NCI-H1417 treated with DMSO at 0.1 percent for 48 hours (cell line): Measurements from ENCODE around the gene D2HGDH.
"Not testable (repeated sequence)": the region's sequence is repeated elsewhere in the genome, so short reads cannot be mapped to it uniquely, and the experiment has no call there.

Source experiments
- DNase-seq: peaks from one replicate; lab custom pipeline; 2025; lab: John Stamatoyannopoulos, UW

Gene D2HGDH

DNA sequence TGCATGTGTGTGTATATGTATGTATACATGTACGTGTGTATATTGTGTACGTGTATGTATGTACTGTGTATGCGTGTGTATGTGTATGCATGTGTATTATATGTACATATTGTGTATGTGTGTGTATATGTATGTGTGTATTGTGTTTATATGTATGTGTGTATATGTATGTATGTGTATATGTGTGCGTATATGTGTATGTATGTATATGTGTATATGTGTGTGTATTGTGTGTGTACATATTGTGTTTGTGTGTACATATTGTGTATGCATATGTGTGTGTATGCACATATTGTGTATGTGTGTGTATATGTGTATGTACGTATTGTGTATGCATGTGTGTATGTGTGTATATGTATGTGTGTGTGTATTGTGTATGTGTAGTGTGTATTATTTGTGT lies 59.0 kb downstream of the D2HGDH start:
- DNase-seq: no peak

DNA sequence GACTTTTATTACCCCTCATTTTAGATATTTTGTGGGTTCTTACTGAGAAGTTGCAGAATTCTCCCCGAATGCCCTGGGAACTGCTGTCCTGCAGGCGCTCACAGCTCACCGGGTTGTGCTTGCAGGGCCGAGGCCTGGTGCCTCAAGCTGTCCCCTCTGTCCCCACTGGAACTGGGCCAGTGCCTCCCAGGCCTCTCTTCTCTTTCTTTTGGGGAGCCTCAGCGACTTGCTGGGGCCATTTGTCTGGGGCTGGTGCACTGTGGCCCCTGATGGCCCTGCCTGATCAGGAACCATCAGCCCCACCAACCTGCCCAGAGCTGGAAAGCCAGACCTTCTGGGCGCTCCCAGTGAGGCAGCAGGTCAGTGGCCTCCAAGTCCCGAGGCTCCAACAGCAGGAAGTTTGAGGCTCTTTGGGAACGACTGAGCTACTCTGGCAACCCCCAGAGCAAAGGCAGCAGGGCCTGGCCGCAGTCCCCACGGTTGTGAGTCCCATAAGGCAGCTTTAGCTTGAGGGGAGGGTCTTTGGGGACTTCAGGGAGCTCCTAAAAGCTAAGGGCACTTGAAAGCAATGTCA lies 59.9 kb downstream of the D2HGDH start:
- DNase-seq: no peak

DNA sequence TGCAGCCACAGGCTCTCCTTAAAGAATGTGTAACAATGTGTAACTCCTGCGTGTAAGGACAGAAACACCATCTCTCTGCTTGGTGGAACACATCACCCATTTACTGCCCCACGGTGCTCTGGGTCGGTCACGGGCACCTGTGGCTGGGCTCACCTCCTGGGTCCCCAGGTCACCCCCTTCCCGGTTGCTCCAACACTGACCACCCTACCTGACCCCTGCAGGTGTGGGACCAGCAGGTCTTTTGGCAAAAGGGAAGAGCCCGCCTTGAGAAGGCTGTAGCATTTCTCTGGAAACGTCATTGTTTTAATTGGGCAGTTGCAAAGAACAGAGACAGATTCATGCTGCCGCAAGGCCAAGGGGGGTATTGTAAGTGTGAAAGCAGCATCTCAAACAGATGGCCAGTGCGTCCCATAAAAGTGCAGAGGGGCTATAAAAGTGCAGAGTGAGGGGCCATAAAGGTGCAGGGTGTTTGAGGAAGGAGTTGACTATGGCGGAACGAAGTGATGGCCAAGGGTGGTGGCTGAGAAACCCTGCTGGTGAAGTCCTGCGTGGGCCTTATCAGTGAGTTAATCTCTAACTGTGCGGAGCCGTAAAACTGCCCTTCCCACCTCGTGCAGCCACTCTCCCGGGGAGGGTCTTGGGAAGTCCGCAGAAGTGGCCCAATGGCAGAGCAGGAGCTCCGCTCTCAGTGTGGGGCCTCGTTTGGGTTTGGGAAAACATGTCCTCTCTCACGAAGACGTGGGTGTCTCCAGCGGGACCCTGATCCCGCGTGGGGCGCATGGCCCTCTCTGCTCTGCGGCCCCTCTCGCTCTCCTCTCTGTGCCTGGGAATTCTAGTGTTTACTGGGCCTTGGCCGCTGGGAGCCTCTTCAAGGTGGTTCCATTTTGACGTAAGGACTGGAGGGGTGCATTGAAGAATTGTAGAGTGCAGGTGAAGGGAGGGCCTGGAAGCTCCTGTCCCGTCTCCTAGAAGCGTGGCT lies 60.9 kb downstream of the D2HGDH start:
- DNase-seq: no peak

DNA sequence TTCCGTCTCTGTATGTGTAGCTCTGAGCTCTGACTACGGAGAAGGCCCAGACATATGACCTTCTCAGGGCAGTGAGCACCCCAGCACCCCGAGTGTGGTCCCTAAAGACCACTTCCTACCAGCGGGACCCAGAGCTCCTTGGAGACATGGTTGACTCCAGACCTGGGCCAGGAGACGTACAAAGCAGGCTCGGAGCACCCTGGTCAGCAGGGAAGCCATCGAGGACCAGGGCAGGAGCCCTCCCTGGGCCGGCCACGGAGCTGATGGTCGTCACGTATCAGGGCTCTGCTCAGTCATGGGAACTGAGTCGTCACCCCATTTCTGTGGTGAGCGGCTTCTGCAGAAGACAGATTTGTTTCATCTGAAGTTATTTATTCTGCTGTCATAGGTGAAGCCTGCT lies 61.8 kb downstream of the D2HGDH start:
- no peak for DNase-seq

DNA sequence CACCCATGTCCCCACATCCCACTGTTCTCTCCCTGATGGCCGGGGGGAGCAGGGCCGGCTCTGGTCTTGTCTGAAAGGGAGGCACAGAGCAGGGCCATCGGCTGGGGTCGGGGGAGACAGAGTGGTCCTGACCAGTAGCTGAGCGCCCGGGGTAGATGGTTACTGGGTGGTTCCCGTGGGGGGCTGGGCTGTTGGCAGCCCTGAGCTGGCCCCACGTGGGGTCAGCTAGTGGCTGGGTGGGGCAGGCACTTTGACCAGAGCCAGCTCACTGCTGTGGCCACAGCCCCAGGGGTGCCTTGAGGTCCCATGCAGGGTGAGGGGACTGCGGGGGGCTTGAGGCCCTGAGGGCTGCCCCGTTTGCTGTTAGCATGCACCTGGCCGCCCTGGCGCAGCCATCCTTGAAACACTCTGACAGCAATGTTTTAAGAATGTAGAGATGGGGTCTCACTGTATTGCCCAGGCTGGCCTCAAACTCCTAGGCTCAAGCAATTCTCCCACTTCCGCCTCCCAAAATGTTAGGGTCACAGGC lies 62.2 kb downstream of the D2HGDH start:
- DNase-seq: no peak

DNA sequence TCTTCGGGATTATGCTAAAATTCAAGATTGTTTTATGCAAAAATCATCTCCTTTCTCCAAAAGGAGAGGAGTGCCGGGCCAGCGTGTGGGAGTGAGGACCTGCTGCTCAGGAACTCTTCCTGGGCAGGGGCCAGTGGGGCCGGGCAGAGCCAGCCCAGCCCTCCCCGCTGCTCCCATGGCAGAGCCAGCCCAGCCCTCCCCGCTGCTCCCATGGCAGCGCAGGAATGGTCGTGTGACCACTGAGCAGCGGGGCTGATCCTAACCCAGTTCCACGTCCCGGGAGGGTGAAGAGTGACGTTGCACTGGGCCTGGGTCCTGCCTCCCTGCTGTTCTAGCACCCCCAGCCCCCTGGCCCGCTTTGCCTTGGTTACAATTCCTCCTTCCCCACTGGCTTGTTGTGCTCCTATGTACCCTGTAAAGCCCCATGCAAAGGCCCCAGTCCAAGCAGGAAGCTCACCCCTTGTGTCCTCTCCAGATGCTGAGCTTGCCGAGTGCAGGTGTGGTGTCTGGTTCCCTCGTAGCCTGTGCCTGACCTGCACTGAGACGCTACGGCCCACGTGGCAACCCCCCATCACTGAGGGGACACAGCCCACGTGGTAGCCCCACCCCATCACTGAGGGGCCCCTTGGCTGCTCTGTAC lies 63.1 kb downstream of the D2HGDH start:
- no peak for DNase-seq

DNA sequence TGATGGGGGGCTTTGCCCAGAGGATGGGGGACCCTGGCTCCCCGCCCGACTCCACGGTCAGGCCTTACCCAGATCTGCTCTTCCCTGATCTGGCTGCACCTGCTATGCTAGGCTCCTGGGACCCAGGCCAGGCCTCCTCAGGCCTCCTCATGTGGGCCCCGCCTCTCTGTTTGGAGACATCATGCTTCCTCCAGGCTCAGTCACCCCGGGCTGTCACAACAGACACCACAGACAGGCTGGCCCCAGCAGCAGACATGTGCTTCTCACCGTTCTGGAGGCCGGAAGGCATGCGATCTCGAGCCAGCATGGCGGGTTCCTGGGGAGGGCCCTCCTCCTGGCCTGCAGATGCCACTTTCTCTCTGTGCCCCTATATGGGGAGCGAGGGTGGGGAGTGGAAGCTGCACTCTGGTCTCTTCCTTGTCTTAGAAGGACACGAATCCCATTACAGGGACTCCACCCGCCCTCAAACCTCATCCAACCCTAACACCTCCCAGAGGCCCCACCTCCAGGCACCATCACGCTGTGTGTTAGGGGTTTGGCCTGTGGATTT lies 63.7 kb downstream of the D2HGDH start:
- DNase-seq: no peak

DNA sequence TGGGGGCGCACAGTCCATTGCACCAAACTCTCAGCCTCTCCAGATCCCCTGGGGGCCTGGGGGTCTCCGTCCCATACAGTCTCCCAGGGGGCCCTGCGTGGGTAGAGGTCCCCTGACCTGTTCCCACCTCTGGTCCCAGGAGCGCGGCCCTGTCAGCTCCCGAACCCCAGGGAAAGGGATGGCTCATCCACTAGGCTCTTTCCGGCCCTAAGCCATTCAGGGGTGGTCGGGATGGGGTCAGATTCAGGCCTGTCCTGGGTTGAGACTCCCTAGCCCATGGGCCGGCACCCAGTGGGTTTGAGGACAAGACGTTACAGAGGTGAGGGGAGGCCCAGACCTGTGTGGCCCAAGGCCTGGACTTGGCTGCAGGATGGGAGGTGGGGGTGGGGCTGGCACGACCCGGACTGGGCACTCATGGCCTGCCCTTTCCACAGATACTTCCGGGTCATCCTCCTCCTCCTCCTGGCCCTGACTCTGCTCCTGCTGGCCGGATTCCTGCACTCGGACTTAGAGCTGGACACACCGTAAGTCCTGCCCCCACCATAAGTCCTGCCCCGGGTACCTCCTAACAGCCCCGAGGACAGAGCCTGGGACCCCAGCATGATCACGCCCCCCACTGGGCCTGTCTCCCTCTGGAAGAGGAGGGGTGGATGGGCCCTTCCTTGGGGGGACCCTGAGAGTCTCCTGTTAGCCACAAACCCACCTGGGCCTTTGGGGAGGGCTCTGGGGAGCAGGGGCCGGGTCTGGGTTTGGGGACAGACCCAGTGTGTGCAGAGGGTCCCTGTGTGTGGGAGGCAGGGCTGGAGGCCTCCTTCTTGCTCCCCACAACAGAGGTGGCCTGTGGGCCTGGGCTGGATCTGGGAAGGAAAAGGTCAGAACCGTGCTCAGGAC lies 64.4 kb downstream of the D2HGDH start:
- no peak for DNase-seq

DNA sequence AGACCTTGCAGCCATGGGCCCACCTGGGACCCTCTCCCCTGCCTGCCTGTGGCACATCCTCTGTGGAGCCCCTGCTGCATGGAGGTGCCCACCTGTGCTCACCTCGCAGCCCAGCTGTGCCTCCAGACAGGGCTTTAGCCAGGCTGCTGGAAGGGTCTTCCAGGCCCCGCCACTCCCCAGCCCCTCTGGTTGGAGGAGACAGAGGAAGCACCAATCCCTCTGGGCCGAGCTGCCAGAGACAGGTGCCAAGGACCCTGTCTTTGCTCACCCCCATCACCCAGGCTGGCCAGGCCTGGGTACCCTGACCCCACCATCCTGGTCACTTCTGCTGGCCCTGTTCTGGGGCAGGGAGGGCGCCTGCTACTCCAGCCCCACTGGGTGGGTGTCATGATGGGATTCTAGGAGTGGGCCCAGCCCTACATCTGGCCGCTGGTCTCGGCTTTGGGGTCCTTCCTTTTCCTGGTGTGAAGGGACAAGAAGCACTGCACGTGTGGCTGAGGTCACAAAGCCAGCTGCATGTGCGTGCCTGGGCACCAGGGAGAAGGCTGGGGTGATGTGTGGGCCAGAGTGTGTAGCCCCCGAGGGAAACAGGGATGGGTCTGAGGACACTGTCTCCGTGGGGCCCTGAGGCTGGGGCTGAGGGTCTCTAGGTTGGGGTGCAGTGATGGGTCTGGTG lies 65.2 kb downstream of the D2HGDH start:
- no peak for DNase-seq

DNA sequence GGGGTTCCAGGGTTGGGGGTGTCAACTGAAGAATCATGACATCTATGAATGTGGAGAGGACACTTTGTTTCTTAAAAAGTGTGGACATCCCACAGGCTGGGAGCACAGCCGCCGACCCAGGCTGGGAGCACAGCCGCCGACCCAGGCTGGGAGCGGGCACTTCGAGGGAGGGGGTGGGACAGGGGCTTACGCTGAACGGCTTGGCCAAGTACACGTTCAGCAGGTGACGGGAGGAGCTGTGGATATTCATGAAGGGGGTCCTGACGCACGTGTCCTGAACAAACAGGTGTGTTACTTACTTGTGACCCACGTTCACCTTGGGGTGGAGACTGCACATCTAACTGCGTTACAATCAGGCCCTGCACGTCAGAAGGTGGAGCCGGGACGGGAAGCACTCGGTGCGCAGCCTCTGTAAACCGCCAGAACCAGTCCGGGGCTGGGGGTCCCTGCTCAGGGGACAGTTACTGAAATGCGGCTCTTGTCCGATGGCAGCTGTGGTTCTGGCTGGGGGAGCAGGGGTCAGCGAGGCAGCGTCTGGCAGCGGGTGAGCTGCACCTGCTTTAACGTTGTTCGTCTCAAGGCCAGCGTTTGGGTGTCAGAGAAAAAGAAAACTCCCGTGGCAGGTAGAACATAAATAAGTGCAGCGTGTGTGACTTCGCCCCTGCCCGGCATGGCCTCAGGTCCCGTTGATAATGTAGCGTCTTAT lies 65.9 kb downstream of the D2HGDH start:
- DNase-seq: not testable (repeated sequence)

DNA sequence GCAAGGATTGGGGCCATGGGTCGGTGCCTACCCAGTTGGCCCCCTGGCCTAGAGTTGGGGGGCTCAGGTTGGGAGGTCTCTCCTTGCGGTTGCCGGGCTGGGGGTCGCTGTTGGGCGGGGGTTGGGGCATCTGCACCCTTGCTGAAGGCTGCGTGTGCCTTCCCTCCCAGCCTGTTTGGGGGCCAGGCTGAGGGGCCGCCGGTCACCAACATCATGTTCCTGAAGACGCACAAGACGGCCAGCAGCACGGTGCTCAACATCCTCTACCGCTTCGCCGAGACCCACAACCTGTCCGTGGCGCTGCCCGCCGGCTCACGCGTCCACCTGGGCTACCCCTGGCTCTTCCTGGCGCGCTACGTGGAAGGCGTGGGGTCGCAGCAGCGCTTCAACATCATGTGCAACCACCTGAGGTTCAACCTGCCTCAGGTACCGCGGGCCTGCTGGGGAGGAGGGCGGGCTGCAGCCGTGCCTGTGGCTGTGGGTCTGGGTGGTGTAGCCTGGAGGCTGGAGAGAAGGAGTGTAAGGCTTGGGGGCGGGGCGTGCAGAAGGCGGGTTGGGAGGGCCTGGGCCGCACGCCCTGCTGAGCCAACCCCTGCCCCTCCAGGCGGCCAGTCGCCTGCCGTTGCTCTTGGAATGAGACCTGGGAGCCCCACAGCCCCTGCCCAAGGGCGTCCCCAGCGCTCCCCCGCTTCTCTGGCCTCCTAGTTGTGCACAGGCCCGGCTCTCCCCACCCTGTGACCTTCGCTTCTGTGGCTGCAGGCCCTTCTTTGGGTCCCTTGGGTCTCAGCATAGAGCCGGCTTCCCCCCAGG lies 67.4 kb downstream of the D2HGDH start:
- DNase-seq: no peak

DNA sequence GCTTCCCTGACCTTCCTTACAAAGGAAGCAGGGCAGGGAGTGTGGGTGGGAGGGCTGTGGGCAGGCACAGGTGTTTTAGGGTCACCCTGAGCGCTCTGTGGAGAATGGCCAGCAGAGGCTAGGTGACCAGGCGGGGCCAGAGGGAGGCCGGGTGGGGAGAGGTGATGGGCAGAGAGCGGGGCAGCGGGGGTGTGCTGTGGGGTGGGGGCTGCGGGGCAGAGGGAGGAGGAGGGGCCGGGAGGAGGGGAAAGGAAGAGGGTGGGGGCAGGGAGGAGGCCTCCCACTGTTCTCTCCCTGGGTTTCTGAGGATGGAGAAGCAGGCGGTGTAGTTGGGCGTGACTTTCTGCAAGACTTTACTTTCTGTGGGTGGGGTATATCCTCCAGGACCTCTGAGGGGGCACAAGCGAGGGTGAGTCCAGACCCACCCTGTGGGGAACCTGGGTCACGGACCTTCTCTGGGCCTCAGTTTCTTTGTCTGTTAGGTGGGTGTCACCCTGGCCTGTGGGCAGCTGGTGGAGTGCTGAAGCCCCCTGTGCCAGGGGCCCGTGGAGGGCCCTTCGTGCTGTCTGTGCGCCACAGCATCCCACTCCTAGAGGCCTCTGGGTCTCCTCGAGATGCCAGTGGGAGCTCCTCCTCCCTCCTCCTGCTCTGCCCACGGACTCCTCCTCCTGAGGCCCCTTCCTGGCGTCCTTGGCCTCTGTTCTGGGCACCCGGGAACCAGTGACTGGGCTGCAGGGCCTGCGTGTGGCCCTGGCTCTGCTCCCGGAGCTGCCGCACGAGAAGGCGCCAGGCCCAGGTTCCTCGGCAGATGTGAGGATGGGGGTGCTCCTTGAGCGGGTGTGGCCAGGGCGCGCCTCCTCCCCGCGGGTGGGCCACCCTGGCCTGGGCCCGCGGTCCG lies 68.2 kb downstream of the D2HGDH start:
- DNase-seq: no peak

DNA sequence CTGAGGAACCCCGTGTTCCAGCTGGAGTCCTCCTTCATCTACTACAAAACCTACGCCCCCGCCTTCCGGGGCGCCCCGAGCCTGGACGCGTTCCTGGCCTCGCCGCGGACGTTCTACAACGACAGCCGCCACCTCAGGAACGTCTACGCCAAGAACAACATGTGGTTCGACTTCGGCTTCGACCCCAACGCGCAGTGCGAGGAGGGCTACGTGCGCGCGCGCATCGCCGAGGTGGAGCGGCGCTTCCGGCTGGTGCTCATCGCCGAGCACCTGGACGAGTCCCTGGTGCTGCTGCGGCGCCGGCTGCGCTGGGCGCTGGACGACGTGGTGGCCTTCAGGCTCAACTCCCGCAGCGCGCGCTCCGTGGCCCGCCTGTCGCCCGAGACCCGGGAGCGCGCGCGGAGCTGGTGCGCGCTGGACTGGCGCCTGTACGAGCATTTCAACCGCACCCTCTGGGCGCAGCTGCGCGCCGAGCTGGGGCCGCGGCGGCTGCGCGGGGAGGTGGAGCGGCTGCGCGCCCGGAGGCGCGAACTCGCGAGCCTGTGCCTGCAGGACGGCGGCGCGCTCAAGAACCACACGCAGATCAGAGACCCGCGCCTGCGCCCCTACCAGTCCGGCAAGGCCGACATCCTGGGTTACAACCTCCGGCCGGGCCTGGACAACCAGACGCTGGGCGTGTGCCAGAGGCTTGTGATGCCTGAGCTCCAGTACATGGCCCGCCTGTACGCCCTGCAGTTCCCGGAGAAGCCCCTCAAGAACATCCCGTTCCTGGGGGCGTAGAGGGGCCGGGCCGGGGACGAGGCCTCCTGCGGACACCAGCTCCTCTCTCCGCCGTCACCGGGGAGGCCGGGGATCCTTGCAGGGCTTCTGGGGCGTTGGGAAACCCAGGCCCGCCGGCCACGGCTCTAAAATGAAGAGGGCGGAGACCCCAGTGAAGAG lies 69.2 kb downstream of the D2HGDH start:
- no peak for DNase-seq

DNA sequence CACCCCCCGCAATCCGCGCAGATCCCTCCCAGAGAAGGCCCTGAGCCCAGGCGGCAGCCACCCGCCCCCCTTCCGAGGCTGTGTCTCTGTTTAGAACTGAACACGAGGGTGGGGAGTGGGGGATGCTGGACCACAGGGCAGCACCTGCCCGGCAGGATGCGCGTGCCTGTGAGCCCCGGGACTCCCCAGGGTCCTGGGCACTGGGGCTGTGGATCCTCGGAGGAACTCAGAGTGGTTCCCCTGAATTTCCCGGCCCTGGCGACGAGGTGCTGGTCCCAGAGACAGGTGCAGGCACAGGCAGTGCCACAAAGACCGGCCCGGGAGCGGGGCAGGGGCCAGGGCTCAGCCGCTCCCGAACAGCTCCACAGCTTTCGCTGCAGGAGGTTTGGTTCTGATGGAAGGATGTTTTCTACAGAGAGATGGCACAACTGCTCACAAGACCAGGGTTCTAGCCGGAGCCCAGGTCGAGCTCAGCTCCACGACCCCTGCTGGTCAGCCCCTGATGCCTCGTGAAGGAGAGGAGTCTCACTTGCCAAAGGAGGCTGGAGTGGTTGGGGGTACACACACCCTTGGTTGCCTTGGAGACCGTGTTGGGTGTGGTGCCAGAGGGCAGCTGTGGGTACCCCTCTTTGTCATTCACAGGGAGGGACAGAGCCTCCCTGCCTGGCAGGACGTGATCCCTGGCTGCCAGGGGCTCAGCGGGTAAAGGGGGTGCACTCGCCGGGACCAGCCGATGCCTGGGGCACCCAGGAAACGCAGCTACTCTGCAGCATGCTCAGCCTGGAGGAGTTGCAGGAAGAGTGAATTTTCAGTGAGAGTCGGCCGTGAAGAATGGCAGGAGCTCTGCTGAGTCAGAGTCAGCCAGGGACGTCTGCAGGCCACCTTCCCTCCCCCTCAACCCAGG lies 70.1 kb downstream of the D2HGDH start:
- DNase-seq: no peak

DNA sequence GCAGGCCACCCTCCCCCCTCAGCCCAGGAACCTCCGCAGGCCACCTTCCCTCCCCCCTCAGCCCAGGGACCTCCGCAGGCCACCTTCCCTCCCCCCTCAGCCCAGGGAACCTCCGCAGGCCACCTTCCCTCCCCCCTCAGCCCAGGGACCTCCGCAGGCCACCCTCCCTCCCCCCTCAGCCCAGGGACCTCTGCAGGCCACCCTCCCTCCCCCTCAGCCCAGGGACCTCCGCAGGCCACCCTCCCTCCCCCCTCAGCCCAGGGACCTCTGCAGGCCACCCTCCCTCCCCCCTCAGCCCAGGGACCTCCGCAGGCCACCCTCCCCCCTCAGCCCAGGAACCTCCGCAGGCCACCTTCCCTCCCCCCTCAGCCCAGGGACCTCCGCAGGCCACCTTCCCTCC lies 71.8 kb downstream of the D2HGDH start:
- DNase-seq: not testable (repeated sequence)
